Measurements from ENCODE around the gene SYNRG. TPM values are rescaled to one million over a fixed set of nuclear protein-coding genes. Genes with fewer than 3 reads are reported as not detected.

The SYNRG gene
- polyA plus RNA-seq, 2 of the 4 experiments (the other 2 are of a cell fraction) = 13.1 to 17.4 TPM

GRCh38 chr17:37490022-37490587 lies 119.1 kb downstream of the SYNRG start:
- peak overlapping the region; percentile 89 to 95 for H3K27ac ChIP-seq
- no peaks in the 10 kb centered on the region for H3K9me3 ChIP-seq
- POLR2A ChIA-PET = interaction anchor here (0.6 to 1.0 kb wide), 4 partner anchors 43 to 83 kb away, joined by 3 to 4 read pairs (median 4); partner anchors contain the start of genes ACACA and TADA2A
- H3K4me3 ChIP-seq = peak overlapping the region; percentile 67
- whole genome bisulfite sequencing (ENCODE audit: missing lambda C conversion rate) = under 1% methylated on average over 18 of the region's 56 CpGs
- no peak for TF ChIP-seq RCOR1 (IDR thresholded peaks at IDR 0.05; ENCODE audit: low read depth, low read length)
- peak; percentile 20; the same call in 1 of the 2 replicates for TF ChIP-seq PHF8 (IDR thresholded peaks at IDR 0.05; ENCODE audit: borderline replicate concordance, low read depth)
- TF ChIP-seq NFE2L2 (conservative IDR thresholded peaks at IDR 0.05; ENCODE audit: low read length) = no peak
- TF ChIP-seq ZC3H11A (IDR thresholded peaks at IDR 0.05) = no peak
- TF ChIP-seq, protein P1, sequence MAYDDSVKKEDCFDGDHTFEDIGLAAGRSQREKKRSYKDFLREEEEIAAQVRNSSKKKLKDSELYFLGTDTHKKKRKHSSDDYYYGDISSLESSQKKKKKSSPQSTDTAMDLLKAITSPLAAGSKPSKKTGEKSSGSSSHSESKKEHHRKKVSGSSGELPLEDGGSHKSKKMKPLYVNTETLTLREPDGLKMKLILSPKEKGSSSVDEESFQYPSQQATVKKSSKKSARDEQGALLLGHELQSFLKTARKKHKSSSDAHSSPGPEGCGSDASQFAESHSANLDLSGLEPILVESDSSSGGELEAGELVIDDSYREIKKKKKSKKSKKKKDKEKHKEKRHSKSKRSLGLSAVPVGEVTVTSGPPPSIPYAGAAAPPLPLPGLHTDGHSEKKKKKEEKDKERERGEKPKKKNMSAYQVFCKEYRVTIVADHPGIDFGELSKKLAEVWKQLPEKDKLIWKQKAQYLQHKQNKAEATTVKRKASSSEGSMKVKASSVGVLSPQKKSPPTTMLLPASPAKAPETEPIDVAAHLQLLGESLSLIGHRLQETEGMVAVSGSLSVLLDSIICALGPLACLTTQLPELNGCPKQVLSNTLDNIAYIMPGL (CRISPR knock-in tag; IDR thresholded peaks at IDR 0.05; ENCODE audit: borderline replicate concordance) = no peak
- TF ChIP-seq, protein P2, sequence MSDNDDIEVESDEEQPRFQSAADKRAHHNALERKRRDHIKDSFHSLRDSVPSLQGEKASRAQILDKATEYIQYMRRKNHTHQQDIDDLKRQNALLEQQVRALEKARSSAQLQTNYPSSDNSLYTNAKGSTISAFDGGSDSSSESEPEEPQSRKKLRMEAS (IDR thresholded peaks at IDR 0.05) = no peak; the same call in 1 of the 2 replicates
- peak in 1 of 2 experiments; percentile 17; a peak in 1 of 5 replicates for TF ChIP-seq JUN (IDR thresholded peaks at IDR 0.05)
- no peak for TF ChIP-seq BHLHE40 (IDR thresholded peaks at IDR 0.05; ENCODE audit: low read depth, low read length)
- TF ChIP-seq, protein P3, sequence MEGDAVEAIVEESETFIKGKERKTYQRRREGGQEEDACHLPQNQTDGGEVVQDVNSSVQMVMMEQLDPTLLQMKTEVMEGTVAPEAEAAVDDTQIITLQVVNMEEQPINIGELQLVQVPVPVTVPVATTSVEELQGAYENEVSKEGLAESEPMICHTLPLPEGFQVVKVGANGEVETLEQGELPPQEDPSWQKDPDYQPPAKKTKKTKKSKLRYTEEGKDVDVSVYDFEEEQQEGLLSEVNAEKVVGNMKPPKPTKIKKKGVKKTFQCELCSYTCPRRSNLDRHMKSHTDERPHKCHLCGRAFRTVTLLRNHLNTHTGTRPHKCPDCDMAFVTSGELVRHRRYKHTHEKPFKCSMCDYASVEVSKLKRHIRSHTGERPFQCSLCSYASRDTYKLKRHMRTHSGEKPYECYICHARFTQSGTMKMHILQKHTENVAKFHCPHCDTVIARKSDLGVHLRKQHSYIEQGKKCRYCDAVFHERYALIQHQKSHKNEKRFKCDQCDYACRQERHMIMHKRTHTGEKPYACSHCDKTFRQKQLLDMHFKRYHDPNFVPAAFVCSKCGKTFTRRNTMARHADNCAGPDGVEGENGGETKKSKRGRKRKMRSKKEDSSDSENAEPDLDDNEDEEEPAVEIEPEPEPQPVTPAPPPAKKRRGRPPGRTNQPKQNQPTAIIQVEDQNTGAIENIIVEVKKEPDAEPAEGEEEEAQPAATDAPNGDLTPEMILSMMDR (IDR thresholded peaks at IDR 0.05) = peak; percentile 33; the same call in 2 of the 3 replicates
- FAIRE-seq (no peak), ATAC-seq (peak; percentile 26 to 37), DNase-seq (ENCODE audit: low read depth in 1 of 2, low spot score in 1 of 2) (peak; percentile 46 to 59)
- peak overlapping the region; percentile 88 for H3K4me2 ChIP-seq
- CTCF ChIA-PET = interaction anchor here (0.7 to 2.3 kb wide), 6 partner anchors 13 to 102 kb away, joined by 3 to 9 read pairs (median 4); no protein-coding TSS in a partner anchor
- peaks cover 39% of the 10 kb centered on the region for H3K4me1 ChIP-seq

DNA sequence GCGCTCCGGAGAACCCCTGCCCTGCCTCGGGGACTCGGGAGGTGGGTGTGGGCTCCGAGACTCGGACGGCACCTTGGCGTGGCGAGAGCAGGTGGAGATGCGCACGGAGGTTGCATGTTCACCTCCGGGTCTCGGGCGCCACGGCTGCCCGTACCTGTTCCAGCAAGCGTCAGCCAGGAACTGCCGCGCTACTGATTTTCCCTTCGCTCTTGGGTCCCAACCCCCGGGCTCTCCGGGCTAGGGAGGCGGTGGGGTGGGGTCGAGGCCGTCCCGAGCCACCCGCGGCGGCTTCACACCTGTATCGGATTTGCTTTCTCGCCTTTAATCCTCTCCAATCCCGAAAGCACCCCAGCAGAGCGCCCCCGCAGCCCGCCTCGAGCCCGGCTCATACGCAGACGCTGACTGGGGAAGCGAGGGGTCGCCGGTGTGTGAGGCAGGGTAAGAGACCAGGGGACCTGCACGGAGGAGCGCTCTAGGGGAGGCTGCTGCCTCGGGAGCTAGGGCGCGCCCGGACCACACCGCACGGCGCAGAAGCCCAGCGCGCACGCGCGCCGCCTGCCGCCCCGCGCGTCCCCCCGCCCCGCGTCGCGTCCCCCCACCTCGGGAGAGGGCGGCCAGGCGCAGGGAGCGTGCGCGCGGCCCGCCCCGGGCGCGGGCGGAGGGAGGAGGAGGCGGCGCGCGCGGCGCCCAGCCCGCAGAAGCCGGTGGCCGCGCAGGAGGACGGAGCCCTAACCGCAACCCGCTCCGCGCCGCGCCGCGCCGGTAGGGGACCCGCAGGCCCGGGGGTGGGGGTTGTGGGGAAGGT lies 119.8 kb downstream of the SYNRG start, which contains the start of gene DUSP14:
TSS of gene DUSP14 (plus strand) at position 695 of the 805 bp plus-strand sequence. CDS start 22,382 bp downstream, outside the sequence.
- Histone ChIP-seq H3K9me3 (no peaks in the 10 kb centered on the region), H3K4me1 (peaks cover 32% of the 10 kb centered on the region), H3K4me2 (peak within 1 kb of the TSS; percentile 88), H3K27ac (peak within 1 kb of the TSS; percentile 89 to 95), H3K4me3 (peak within 1 kb of the TSS; percentile 67)
- ChIA-PET CTCF (interaction anchor here (0.7 to 2.0 kb wide), 2 partner anchors 79 to 115 kb away, joined by 3 to 11 read pairs; no protein-coding TSS in a partner anchor), POLR2A (interaction anchor here (0.6 to 1.0 kb wide), 4 partner anchors 42 to 82 kb away, joined by 3 to 4 read pairs (median 4); partner anchors contain the start of genes ACACA and TADA2A)
- ATAC-seq = peak; percentile 59 to 74
- peak; percentile 83 to 90 for DNase-seq (ENCODE audit: low read depth in 1 of 2, low spot score in 1 of 2)
- under 1% methylated on average over 40 of the region's 100 CpGs for WGBS (ENCODE audit: missing lambda C conversion rate)
- FAIRE-seq = no peak
- TF ChIP-seq HOXB13 (CRISPR knock-in tag; IDR thresholded peaks at IDR 0.05; ENCODE audit: low read depth) = no peak
- TF ChIP-seq, protein P4, sequence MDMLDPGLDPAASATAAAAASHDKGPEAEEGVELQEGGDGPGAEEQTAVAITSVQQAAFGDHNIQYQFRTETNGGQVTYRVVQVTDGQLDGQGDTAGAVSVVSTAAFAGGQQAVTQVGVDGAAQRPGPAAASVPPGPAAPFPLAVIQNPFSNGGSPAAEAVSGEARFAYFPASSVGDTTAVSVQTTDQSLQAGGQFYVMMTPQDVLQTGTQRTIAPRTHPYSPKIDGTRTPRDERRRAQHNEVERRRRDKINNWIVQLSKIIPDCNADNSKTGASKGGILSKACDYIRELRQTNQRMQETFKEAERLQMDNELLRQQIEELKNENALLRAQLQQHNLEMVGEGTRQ (IDR thresholded peaks at IDR 0.05) = no peak
- no peak for TF ChIP-seq FOSL2 (IDR thresholded peaks at IDR 0.05)
- TF ChIP-seq FOSL2 (CRISPR knock-in tag; IDR thresholded peaks at IDR 0.05) = no peak
- TF ChIP-seq ZNF302 (CRISPR knock-in tag; IDR thresholded peaks at IDR 0.05) = no peak
- TF ChIP-seq ELK1 (IDR thresholded peaks at IDR 0.05; ENCODE audit: low read depth, low read length) = no peak
- peak; percentile 42; the same call in 1 of the 2 replicates for TF ChIP-seq TFCP2L1 (CRISPR knock-in tag; IDR thresholded peaks at IDR 0.05)
- TF ChIP-seq HDAC2 (IDR thresholded peaks at IDR 0.05) = no peak
- TF ChIP-seq RAD21 (conservative IDR thresholded peaks at IDR 0.05 in 1 of 2, IDR thresholded peaks at IDR 0.05 in 1 of 2) = no peak
- TF ChIP-seq NFE2L2 (conservative IDR thresholded peaks at IDR 0.05; ENCODE audit: low read length) = no peak
- peak; percentile 30; the same call in 1 of the 2 replicates for TF ChIP-seq TP53 (CRISPR knock-in tag; IDR thresholded peaks at IDR 0.05)
- TF ChIP-seq ZFP36 (IDR thresholded peaks at IDR 0.05; ENCODE audit: borderline replicate concordance, partially characterized antibody) = no peak
- TF ChIP-seq ESRRA (IDR thresholded peaks at IDR 0.05; ENCODE audit: borderline replicate concordance, low read length) = no peak
- TF ChIP-seq RNF2 (IDR thresholded peaks at IDR 0.05; ENCODE audit: borderline replicate concordance, low read depth) = peak; percentile 75; the same call in 1 of the 2 replicates
- TF ChIP-seq PHF8 (IDR thresholded peaks at IDR 0.05; ENCODE audit: borderline replicate concordance, low read depth) = peak; percentile 77; the same call in 1 of the 2 replicates
- TF ChIP-seq MAZ (IDR thresholded peaks at IDR 0.05; ENCODE audit: borderline replicate concordance, low read depth, low read length) = 0 out of 2 replicates have a peak, but pooled peaks have one; percentile 18
- TF ChIP-seq, protein P1 (CRISPR knock-in tag; IDR thresholded peaks at IDR 0.05; ENCODE audit: borderline replicate concordance) = no peak
- no peak for TF ChIP-seq NPAS2 (CRISPR knock-in tag; IDR thresholded peaks at IDR 0.05; ENCODE audit: borderline replicate concordance)
- TF ChIP-seq EHF (CRISPR knock-in tag; IDR thresholded peaks at IDR 0.05) = no peak

All from A549 (cell line).